NCI-H1694 treated with DMSO at 0.1 percent for 48 hours (cell line): ENCODE results near the gene FAM20C.

ENCODE experiments used
- DNase-seq: peaks from one replicate; lab custom pipeline; 2025; lab: John Stamatoyannopoulos, UW

FAM20C gene

DNA sequence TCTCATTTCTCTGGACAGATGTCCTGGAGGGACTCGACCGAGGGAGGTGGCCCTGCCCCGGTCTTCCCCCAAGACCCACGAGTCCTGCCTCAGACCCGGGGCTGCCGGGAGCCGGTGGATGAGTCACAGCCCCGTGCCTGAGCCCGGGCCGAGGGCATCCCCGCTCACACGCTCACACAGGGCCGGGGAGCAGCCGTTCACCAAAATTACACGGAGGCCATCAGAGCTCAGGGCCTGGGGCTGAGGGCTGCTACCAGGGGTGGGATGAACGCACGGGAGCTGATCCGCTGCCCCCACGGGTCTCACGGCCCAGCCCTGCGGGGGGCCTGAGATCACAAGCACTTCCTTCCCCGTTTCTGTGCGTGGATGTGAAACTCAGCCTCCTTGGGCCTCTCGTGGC is 17.5 kb downstream of the FAM20C start:
- no peak for DNase-seq

DNA sequence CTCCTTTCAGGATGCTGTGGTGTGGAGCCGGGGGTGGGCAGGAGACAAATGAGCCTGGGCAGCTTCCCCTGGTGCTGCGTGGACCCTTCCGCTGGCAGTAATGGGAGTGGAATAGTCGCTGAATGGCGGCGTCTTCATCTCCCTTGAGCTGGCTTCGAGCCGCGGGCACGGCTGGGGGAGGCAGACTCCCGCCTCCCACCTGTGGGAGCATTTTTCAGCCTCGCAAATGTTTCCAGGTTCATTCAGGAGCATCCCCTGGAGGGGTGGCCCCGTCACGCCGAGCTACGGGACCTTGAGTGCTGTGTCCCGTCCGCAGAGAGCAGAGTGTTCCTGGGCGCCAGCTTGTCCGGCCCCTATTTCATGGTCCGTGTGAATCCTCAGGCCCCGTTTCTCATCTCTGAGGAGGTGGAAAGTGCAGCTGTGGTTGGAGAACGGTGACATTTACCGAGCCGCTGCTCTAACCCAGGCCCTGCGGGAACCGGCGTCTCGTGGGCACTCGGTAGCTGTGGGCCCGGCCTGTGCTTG is 18.1 kb downstream of the FAM20C start:
- no peak for DNase-seq

DNA sequence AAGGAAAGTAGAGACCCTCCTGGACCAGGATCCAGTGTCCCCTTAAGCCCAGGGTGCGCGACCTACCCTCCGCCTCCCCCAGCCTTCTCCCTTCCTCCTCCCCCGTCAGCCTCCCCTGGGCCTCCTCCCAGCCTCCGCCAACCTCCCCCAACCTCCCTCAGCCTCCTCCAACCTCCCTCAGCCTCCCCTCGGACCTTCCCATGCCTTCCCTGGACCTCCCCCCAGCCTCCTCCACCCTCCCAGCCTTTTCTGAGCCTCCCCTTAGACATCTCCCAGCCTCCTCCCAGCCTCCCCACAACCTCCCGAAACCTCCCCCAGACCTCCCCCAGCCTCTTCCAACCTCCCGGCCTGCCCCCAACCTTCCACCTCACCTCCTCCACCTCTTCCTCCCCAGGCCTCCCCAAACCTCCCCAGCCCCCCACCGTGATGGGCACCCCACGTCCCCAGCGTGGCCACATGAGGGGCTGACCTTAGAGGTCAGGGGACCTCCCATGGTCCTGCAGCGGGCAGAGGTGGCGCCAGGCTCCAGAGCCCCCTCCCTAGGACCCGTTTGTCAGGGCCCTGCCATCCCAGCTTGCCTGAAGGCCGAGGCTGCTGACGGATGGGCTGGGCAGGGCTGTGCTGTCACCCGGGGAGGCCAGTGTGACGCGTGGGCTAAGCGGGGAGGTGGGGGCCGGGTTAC is 18.8 kb downstream of the FAM20C start:
- no peak for DNase-seq

DNA sequence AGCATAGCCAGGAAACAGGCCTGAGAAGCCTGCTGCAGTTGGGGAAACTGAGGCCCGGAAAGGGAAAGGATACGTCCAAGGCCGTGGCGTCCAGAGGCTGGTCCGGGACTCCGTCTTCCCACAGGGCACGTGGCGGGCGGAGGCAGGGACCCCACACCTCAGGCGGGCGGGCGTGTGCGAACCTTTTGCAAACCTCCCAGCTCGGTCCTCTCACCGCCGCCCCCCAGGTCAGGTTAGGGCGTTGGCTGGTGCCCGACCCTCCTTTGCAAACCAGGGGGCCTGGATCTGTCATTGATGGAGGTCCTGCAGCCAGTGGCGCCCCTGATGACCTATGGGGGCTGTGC is 19.3 kb downstream of the FAM20C start:
- no peak for DNase-seq

DNA sequence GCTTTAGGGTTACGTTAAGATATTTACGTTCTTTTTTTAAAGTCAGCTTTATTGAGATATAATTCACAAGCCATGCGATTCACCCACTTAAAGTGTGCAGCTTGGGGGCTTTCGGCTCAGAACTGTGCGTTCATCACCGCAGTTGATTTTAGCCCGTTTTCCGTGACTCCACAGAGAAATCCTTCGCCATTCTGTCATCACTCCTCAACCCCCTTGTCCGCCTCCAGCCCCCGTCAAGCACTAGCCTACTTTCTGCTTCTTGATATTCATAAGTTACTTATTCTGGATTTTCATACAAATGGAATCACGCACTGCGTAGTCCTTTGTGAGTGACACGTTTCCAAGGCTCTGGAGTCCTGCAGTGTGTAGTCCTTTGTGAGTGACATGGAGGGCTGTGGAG is 20.4 kb downstream of the FAM20C start:
- no peak for DNase-seq

DNA sequence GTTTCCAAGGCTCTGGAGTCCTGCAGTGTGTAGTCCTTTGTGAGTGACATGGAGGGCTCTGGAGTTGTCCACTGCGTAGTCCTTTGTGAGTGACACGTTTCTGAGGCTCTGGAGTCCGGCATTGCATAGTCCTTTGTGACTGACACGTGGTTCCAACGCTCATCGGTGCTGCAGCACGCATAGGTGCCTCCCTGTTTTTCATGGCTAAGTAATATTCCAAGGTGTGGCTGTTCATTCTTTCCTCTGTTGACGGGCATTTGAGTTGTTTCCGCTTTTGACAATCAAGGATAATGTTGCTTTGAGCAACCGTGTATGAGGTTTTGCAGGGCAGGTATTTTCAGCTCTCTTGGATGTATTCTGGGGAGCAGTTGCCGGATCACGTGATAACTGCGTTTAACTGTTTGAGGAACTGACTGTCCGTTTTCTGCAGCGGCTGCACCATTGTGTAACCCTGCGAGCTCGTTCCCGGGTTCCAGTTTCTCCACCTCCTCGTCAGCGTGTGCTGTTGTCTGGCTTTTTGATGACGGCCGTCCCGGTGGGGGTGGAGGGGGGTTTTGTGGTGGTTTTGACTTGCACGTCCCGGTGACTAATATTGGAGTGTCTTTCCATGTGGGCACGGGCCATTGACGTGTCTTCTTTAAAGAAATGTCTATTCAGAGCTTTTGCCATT is 21.1 kb downstream of the FAM20C start:
- DNase-seq = no peak

DNA sequence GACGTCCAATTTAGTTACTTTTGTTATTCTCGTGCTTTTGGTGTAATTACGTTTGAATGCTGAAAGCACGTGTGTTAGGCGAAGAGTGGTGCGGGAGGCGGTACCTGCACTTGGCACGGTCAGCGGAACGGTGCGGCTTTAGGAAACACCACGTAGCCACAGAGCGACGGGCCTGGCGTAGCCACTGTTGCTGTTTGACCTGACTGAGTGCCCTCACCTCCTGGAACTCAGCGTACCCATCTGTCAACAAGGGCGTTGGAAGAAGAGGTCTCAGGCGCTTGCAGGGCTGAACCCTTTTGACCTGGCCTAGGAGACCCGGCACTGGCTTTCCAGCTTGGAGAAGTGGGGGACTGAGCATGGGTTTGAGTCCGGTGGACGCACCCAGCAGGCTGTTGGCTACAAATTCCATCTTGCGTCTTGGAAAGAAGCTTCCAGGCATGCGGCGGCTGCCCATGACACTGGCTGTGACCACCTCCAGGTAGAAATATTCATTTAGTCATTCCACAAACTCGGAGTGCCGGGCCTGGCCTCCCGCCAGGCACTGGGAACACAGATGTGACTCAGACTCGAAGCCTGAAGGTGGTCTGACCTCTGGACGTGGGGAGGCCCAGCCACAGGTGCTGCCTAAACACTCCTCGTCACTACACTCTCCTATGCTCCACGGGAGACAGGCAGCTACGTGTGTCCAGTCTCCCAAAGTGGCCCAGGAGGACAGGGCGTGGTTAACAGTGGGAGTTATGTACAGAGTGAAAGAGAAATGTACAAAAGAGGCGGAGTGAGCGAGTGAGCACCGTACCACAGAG is 22.2 kb downstream of the FAM20C start:
- DNase-seq = no peak

DNA sequence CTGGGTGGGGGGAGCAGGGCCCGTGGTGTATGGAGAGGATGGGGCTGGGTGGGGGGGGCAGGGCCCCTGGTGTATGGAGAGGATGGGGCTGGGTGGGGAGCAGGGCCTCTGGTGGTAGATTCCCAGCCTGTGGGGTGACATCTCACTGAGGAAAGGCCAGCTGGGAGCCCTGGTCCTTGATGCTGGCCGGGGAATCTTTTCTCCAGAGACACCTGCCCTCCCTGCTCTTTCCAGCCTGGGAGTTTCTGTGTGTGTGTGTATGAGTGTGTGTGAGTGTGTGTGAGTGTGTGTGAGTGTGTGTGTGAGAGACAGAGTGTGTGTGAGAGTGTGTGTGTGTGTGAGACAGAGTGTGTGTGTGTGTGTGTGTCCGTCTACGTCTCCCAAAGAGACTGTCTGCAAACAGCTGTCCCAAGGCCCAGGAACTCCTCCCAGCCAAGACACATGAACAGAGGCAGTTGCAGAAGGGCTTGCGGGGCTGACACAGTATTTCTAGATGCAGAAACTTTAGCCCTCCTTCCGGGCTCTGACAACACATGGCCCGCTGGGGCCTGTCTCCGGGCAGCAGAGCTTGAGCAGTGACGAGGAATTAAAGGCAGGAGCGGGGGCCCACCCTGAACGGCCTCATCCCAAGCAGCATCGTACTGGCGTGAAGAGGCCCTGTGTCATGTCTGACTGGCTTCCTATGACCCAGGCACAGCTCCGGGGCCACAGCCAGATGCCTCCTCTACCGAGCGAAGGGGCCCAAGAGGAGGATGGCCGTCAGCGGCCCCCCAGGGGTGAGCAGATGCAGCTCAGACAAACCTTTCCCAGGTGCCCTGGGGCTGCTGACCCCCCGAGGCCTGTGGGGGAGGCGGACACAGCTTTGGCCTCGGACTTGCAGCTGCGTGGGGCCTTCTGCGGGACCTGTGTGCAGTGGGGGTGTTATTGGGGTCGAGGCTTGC is 24.3 kb downstream of the FAM20C start:
- DNase-seq = no peak

DNA sequence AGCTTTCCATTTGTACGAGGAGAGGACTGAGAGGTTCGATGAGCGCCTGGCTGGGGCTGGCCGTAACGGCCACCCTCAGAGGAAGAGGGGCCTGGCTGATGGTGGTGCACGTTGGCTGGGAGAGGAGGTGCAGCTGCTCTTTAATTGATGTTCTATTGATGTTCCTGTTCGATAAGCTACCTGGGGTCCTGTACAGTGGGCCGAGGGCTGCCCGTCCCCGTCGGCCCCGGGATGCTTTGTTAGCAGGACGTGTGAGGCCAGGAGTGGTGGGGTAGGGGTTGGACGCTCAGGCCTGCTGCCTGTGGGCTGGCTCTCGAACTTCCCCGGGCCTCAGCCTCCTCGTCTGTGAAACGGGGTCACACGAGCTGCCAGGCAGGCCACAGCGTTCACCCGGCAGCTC is 25.4 kb downstream of the FAM20C start:
- no peak for DNase-seq

DNA sequence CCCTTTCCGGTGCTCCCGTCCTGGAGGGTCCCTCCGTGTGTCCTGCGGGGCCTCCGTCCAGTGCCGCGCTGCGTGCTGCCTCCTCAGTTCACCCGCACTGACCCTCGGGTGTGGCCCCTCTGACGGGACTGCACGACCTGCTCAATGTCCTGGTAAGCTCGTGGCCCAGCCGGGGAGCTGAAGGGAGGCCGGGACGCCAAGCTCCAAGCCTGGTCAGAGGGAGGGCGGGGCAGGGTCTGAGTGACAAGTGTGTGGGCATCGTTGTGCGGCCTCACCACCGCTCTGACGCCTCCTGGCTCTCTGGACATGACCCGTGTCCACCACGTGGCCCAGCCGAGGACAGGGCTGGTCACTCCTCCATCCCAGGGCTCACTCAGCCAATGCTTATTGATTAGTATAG is 25.9 kb downstream of the FAM20C start:
- DNase-seq = no peak

DNA sequence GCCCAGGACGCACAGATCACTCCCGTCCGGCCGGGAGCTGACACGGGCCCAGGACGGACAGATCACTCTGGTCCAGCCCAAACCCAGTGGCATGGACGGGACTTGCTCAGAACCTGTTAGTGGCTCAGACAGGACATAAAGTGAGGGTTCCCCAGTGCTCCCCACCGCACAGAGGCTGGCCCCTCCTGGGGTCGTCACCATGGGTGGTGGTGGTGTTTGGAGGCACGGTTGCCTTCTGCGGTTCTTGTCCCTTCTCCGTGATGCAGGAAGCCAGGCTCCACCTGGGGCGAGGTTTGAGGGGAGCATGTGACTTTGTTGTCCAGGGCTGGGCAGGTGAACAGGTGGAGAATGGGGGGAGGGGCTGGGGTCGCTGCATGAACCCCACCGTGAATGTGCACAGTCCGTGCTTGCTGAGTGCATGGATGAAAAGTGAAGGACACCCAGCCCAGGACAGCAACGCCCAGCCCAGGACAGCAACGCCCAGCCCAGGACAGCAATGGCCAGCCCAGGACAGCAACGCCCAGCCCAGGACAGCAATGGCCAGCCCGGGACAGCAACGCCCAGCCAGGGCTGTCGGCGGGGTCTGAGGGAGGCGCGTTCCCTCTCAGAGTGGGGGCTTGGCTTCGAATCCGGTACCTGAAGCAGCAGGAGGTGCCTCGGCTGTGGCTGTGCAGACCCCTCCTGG is 26.7 kb downstream of the FAM20C start:
- no peak for DNase-seq

DNA sequence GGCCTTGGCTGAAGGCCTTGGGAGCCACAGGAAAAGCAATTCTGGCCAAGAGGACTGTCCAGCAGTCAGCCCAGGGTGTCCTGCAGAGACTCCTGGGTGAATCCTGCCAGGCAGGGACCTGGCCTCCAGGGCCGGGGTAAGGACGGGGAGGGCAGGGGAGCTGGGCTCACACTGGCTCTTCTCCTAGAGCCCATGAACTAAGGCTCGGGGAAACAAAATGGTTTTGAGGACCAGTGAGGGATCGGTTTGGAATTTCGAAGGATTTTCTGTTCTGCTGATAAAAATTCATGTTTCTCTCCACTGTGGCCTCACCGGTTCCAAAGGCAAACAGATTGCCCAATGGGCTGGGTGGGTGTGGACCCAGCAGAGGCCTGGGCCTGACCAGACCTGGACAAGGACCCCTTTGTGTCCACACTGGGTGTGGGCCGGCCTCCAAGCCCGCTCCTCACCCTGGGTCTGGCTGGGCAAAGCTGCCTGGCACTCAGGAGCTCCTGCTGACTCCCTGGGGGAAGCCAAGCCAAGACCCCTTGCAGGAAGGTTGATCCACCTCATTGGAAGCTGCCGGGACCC is 27.3 kb downstream of the FAM20C start:
- DNase-seq = no peak

DNA sequence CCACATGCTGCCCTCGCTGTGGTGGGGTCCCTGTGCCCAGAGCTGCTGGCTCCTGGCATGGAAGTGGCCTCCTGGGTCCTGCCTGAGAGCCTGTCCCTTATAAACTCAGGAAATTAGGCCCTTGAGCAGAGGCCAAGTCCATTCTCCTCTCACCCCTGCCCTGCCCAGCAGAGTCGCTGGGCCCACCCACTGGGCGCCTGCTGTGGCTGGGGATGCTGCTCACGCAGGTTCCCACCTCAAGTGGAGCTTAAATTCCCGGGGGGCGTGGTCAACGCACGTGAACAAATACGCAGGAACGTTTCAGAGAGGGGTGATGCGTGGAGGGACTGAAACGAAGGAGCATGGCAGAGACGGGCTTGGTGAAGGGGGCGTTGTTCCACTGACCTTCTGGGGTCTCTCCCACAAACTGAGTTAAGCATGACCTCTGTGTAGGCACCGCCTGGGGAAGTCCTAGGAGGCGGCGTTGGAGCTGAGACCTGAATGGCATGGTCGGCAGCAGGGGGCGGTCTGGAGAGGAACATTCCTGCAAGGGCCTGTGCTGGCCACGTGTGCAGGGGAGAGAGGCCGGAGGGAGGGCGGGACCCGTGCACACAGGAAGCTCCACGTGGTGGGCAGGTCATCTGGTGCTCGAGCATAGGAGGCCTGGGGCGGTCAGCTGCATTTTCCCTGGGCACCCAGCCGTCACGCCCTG is 27.9 kb downstream of the FAM20C start:
- no peak for DNase-seq

DNA sequence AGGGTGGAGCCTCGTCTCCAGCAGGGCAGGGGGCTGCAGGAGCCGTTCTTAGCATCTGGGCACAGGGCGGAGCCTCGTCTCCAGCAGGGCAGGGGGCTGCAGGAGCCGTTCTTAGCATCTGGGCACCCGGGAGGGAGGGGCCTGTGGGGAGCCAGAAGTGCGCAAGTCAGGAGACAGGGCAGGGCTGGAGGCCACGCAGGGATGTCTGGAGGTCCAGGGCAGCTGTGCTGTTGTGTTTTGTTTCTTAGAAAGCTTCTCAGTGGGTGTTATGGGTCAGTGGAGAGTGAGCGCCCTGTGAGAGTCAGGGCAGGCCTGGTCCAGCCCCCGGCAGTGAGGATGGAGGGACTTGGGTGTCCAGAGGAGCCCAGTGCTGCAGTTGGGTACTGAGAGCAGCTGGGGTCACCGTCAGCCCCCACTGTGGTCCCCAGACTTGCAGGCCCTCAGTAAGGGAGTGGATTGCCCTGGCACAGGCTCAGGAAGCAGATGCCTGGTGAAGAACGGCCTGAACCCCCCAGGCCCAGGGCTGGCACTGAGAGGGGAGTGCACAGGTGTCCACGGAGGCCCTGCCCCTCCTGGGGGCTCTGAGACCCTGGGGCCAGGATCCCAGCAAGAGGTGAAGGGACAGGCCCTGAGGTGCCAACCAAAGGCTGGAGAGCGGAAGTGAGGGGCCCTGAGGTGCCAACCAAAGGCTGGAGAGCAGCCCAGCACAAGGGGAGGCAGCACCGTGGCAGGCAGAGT is 29.8 kb downstream of the FAM20C start:
- DNase-seq = no peak

DNA sequence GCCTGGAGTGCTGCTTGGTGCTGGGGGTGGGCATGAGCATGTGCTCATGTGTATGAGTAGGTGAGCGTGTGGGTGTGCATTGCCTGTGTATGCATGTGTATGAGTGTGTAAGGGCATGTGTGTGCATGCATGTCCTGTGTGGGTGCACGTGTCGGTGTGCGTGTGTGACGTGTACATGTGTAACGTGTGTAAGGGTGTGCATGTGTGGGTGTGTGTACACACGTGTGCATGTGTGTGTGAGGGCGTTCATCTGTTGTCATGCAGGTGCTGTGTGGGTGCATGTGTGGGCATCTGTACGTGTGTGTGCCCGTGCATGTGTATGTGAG is 30.3 kb downstream of the FAM20C start:
- no peak for DNase-seq

DNA sequence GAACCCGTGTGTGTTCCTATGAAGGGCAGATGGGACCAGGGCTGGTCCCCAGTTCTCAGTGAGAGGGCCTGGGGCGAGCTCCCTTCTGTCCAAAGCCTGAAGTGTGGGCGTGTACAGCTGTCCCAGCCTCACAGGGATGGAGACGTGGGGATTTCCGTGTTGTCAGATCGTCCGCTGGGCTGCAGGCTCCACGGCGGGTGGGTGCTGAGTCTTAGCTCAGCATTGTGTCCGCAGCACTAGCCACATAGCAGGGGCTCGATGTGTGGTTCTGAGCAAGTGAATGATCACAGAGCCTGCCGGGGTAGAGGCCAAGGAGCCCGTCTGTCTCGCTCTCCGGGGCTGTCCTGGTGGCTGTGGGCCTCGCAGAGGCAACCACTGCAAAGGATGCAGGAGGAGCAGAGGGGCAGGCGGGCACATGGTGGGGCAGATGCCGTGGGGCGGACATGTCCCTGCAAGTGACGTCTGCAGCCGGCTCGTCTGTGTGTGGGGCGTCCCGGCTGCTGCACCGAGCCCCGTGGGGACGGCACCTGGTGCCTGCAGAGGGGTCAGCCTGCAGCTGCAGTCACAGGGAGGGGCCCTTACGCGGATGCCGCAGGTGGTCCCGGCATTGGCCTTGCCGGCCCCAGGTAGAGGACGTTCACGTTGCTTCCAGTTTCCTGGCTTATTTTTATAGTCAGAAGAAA is 30.9 kb downstream of the FAM20C start:
- DNase-seq = no peak

DNA sequence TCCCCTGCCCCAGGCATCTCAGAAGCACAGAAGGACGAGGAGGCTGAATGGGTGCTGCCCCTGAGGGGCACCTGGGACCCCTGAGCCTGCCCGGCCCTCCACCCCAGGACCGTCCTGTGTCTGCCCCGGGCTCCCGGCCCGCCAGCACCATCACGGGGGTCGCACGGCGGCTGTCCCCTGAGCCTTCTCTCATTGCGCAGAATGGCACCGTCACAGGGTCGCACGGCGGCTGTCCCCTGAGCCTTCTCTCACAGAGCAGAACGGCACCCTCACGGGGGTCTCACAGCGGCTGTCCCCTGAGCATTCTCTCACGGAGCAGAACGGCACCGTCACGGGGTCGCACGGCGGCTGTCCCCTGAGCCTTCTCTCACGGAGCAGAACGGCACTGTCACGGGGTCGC is 31.5 kb downstream of the FAM20C start:
- DNase-seq = no peak

DNA sequence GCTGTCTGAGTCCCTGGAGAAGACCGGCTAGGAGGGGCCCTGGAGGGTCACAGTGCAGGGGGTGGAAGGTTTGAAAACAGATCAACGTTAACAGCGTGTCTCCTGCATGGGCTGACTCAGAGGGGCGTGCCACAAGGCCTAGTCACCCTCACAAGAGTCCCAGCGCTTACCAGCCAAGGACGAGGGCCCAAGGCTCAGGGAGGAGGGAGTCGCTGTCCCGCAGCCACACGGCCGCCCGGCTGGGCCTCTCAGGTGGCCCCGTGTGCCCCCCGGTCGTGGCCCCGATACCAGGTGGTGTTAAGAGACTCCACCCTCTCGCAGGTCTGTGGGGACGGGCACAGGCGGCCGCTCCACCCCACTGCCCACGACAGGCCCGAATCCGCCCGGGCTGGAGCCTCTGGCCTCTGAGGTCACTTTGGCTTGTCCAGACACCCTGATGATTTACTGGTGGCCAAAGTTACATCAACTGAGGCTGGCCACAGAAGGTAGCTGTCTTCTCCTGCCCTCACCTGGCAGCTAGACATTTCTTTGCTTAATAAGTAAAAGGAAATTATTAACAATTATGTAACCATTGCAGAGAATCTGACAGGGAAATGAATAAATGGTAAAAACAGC is 34.0 kb downstream of the FAM20C start:
- no peak for DNase-seq

DNA sequence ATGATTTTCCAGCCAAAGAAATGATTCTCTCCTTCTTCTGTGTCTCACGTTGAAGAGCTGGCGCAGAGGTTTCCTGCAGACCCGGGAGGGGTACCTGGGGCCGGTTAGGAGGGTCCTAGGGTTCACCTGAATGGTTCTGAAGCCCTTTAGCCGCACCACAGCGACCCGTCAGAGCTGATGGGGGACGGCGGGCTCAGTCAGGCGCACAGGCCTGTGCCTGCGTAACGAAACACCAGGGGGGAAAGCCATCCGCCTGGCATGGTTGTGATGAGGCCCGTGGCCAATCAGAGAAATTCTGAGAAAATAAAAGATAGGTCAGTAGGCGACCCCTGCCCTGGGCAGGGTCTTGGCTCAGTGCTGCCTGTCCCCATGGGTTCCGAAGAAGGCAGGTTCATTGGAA is 35.6 kb downstream of the FAM20C start:
- no peak for DNase-seq
